Measurements from ENCODE around the gene ABCC11. TPM values are rescaled to one million over a fixed set of nuclear protein-coding genes. Genes with fewer than 3 reads are reported as not detected.

ABCC11 gene
- total RNA-seq, 1 donor from 2014 or later = 0.72 TPM

DNA sequence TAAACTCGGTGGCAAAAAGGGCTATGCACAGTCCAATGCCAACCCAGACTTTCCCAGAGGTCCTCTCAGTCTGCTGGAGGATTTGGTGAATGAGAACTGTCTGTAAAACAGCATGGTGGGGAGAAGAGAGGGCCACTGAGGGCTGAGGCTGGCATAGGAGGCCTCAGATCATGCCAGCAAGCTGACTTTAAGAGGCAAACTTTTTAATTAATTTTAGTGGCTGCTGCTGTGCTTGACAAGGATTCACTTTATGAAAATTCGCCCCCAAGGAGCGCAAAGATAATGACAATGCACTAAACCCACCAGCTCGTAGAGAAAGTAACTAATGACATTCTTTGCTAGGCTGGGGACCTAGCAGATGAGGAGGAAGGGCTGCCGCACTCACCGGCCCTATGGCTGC, 106.5 kb downstream of the ABCC11 start:
- no peak overlapping the region for H3K27ac Mint-ChIP-seq (ENCODE audit: unreplicated experiment)
- no peak for DNase-seq (ENCODE audit: low spot score)
- H3K9me3 Mint-ChIP-seq (ENCODE audit: unreplicated experiment) = no peaks in the 10 kb centered on the region
- TF ChIP-seq, protein P1, sequence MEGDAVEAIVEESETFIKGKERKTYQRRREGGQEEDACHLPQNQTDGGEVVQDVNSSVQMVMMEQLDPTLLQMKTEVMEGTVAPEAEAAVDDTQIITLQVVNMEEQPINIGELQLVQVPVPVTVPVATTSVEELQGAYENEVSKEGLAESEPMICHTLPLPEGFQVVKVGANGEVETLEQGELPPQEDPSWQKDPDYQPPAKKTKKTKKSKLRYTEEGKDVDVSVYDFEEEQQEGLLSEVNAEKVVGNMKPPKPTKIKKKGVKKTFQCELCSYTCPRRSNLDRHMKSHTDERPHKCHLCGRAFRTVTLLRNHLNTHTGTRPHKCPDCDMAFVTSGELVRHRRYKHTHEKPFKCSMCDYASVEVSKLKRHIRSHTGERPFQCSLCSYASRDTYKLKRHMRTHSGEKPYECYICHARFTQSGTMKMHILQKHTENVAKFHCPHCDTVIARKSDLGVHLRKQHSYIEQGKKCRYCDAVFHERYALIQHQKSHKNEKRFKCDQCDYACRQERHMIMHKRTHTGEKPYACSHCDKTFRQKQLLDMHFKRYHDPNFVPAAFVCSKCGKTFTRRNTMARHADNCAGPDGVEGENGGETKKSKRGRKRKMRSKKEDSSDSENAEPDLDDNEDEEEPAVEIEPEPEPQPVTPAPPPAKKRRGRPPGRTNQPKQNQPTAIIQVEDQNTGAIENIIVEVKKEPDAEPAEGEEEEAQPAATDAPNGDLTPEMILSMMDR (IDR thresholded peaks at IDR 0.05; ENCODE audit: unreplicated experiment) = no peak
- peaks cover 5% of the 10 kb centered on the region for H3K27me3 Mint-ChIP-seq (ENCODE audit: unreplicated experiment)
- peaks cover 4% of the 10 kb centered on the region for H3K4me1 Mint-ChIP-seq (ENCODE audit: unreplicated experiment)
- H3K36me3 Mint-ChIP-seq (ENCODE audit: low read depth, unreplicated experiment) = no peaks in the 10 kb centered on the region
- H3K4me3 Mint-ChIP-seq (ENCODE audit: unreplicated experiment) = no peak overlapping the region

DNA sequence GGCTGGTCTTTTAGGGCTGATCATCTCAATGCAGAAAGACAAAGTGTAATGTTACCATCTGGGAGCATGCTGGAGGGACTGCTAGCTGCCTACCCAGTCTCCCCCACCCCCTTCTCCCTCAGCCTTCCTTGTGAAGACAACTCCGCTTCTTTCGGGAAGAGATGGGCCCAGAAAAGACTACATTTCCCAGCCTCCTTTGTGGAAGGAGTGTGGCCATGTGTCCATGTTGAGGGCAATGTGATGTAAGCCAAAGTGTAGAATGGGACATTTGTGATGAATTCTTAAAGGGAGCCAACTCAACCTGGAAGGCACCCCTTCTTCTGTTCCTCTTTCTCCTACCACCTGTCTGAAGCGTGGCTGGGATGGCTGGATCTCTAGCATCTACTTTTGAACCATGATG, 107.8 kb downstream of the ABCC11 start:
- TF ChIP-seq, protein P1 (IDR thresholded peaks at IDR 0.05; ENCODE audit: unreplicated experiment) = no peak
- Mint-ChIP-seq H3K27me3 (ENCODE audit: unreplicated experiment) (peaks cover 7% of the 10 kb centered on the region), H3K36me3 (ENCODE audit: low read depth, unreplicated experiment) (no peaks in the 10 kb centered on the region), H3K4me3 (ENCODE audit: unreplicated experiment) (no peak overlapping the region), H3K9me3 (ENCODE audit: unreplicated experiment) (no peaks in the 10 kb centered on the region), H3K4me1 (ENCODE audit: unreplicated experiment) (peaks cover 4% of the 10 kb centered on the region), H3K27ac (ENCODE audit: unreplicated experiment) (no peak overlapping the region)
- DNase-seq (ENCODE audit: low spot score) = no peak

DNA sequence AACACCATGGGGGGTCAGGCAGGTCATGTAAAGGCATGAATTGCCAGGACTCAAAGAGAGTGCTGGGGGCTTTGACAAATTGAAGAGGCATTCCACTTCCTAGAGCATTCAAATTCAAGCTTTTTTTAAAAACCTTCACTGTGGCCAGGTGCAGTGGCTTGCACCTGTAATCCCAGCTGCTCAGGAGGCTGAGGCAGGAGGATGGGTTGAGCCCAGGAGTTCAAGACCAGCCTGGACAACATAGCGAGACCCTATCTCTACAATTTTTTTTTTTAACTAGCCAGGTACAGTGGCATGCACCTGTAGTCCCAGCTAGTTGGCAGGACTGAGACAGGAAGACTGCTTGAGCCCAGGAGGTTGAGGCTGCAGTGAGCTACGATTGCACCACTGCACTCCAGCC, 108.8 kb downstream of the ABCC11 start:
- H3K9me3 Mint-ChIP-seq (ENCODE audit: unreplicated experiment) = no peaks in the 10 kb centered on the region
- H3K27me3 Mint-ChIP-seq (ENCODE audit: unreplicated experiment) = peaks cover 5% of the 10 kb centered on the region
- TF ChIP-seq, protein P1 (IDR thresholded peaks at IDR 0.05; ENCODE audit: unreplicated experiment) = no peak
- peaks cover 4% of the 10 kb centered on the region for H3K4me1 Mint-ChIP-seq (ENCODE audit: unreplicated experiment)
- no peak overlapping the region for H3K4me3 Mint-ChIP-seq (ENCODE audit: unreplicated experiment)
- no peaks in the 10 kb centered on the region for H3K36me3 Mint-ChIP-seq (ENCODE audit: low read depth, unreplicated experiment)
- no peak for DNase-seq (ENCODE audit: low spot score)
- no peak overlapping the region for H3K27ac Mint-ChIP-seq (ENCODE audit: unreplicated experiment)

DNA sequence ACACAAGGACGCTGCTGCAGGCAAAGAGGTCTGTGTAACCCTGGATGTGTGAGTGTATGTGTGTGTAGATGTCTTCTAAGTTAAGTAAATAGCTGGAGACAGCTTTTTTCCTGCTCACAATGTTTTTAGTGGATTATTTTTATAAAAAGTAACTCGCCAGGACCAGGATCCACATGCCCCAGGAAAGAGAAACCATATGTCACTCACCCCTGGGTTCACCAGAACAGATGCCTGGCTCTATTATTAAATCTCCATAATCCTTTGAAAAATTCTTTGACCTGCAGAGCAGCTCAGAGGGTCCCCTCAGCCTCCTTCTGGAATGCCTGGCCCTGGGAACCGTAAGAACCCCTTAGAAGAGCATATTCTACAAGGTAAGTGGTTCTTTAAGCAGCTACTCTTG, 109.5 kb downstream of the ABCC11 start:
- no peak for DNase-seq (ENCODE audit: low spot score)
- no peaks in the 10 kb centered on the region for H3K9me3 Mint-ChIP-seq (ENCODE audit: unreplicated experiment)
- H3K27me3 Mint-ChIP-seq (ENCODE audit: unreplicated experiment) = peaks cover 5% of the 10 kb centered on the region
- no peaks in the 10 kb centered on the region for H3K36me3 Mint-ChIP-seq (ENCODE audit: low read depth, unreplicated experiment)
- TF ChIP-seq, protein P1 (IDR thresholded peaks at IDR 0.05; ENCODE audit: unreplicated experiment) = no peak
- H3K4me1 Mint-ChIP-seq (ENCODE audit: unreplicated experiment) = peaks cover 4% of the 10 kb centered on the region
- H3K27ac Mint-ChIP-seq (ENCODE audit: unreplicated experiment) = no peak overlapping the region
- no peak overlapping the region for H3K4me3 Mint-ChIP-seq (ENCODE audit: unreplicated experiment)

DNA sequence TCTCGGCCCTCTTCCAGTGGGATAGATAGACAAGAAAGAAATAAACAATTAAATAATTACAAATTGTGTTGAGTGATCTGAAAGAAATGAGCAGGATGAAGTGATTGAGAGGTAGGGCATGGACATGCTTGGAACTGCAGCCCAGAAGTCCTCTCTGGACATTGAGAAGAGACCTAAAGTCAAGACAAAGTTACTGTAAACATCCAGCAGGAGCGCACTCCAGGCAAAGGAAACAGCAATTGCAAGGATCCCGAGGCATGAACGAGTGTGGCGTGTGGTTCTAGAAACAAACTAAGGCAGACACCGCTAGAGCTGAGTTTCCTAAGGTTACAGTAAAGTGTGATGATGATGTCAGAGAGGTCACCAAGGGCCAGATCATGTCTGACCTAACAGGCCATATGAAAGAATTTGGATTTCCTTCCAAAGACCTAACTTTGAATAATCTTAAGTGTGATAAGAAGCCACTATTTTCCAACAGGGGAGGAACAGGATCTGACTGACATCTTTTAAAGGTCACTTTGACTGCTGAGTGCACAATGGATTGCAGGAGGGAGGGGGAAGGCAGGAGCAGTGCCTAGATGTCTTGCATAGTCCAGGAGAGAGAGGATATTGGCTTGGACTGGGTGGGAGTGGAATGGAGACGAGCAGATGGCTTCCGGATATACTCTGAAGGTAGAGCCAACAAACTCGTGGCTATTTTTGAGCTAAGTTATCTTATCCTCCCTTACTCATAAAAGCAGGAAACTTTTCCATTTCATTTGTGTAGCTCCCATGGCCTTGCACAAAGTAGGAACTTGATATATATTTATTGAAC, 110.6 kb downstream of the ABCC11 start:
- peaks cover 5% of the 10 kb centered on the region for H3K27me3 Mint-ChIP-seq (ENCODE audit: unreplicated experiment)
- H3K27ac Mint-ChIP-seq (ENCODE audit: unreplicated experiment) = no peak overlapping the region

More for the DNA sequence above, 110.6 kb downstream of the ABCC11 start:
- no peaks in the 10 kb centered on the region for H3K36me3 Mint-ChIP-seq (ENCODE audit: low read depth, unreplicated experiment)
- TF ChIP-seq, protein P1 (IDR thresholded peaks at IDR 0.05; ENCODE audit: unreplicated experiment) = no peak
- no peak overlapping the region for H3K4me3 Mint-ChIP-seq (ENCODE audit: unreplicated experiment)
- H3K4me1 Mint-ChIP-seq (ENCODE audit: unreplicated experiment) = peaks cover 4% of the 10 kb centered on the region
- no peak for DNase-seq (ENCODE audit: low spot score)
- no peaks in the 10 kb centered on the region for H3K9me3 Mint-ChIP-seq (ENCODE audit: unreplicated experiment)

Measured in endothelial cell (in vitro differentiated cells).